A673 (cell line): ENCODE measurements around the gene LRP1B. TPM values are rescaled to one million over a fixed set of nuclear protein-coding genes. Genes with fewer than 3 reads are reported as not detected.
"Not testable (repeated sequence)": the region's sequence is repeated elsewhere in the genome, so short reads cannot be mapped to it uniquely, and the experiment has no call there.

Source experiments
- BruUV-seq: library from RNA; stranded (reverse); fragments of 400-500 nt; replicated peaks from 2 replicates; lab custom pipeline; 2021; lab: Mats Ljungman, UMichigan
- CTCF ChIA-PET: fragments of 300-600 bp; sonication (Branson Sonifier 250); formaldehyde crosslinking; loops from one replicate; lab custom pipeline; 2022; ENCODE audit warnings: antibody characterized with exemption; lab: Charles Lee
- POLR2A ChIA-PET: fragments of 300-600 bp; sonication (Branson Sonifier 250); formaldehyde crosslinking; loops from one replicate; lab custom pipeline; 2022; ENCODE audit warnings: antibody characterized with exemption; ENCODE audit not compliant: low non-redundant PET; lab: Charles Lee
- DNase-seq: peaks from one replicate; pipeline ENCODE4 v3.0.0-alpha.2; 2015; ENCODE audit warnings: low spot score
- H3K27ac ChIP-seq: fragments of 200-600 bp; sonication (generic); 2 replicates; pipeline ENCODE4 v1.5.1; 2016; ENCODE audit warnings: mixed run types, low read depth, mild to moderate bottlenecking, mixed read lengths, antibody characterized with exemption, low read length; ENCODE audit not compliant: poor library complexity, severe bottlenecking
- H3K27me3 ChIP-seq: fragments of 200-600 bp; sonication (generic); replicated peaks from 2 replicates; pipeline ENCODE4 v1.6.1; 2017; ENCODE audit warnings: mixed run types, low read depth, mild to moderate bottlenecking, mixed read lengths, antibody characterized with exemption, low read length; ENCODE audit not compliant: insufficient read depth, poor library complexity
- H3K36me3 ChIP-seq: fragments of 200-600 bp; sonication (generic); 2 replicates; pipeline ENCODE4 v1.6.1; 2016; ENCODE audit warnings: mixed run types, mild to moderate bottlenecking, mixed read lengths, antibody characterized with exemption, low read length; ENCODE audit not compliant: insufficient read depth, poor library complexity, severe bottlenecking
- H3K4me1 ChIP-seq: fragments of 200-600 bp; sonication (generic); 2 replicates; pipeline ENCODE4 v1.6.1; 2017; ENCODE audit warnings: mixed run types, mild to moderate bottlenecking, mixed read lengths, antibody characterized with exemption, low read length; ENCODE audit not compliant: insufficient read depth, poor library complexity, severe bottlenecking
- H3K4me3 ChIP-seq: fragments of 200-600 bp; sonication (generic); 2 replicates; pipeline ENCODE4 v1.5.1; 2016; ENCODE audit warnings: low read depth, mixed run types, mild to moderate bottlenecking, mixed read lengths, low read length; ENCODE audit not compliant: poor library complexity, severe bottlenecking
- H3K9me3 ChIP-seq: fragments of 200-600 bp; sonication (generic); 2 replicates; pipeline ENCODE4 v1.6.1; 2016; ENCODE audit warnings: mixed run types, low read depth, mild to moderate bottlenecking, mixed read lengths, antibody characterized with exemption, low read length; ENCODE audit not compliant: poor library complexity, severe bottlenecking
- EZH2 ChIP-seq: fragments of 200-600 bp; sonication (generic); IDR thresholded peaks from 2 replicates; pipeline ENCODE4 v1.6.1; 2017; ENCODE audit warnings: borderline replicate concordance, low read depth, mild to moderate bottlenecking, mixed read lengths, antibody characterized with exemption, low read length; ENCODE audit not compliant: poor library complexity, severe bottlenecking
- intact Hi-C: fragments of 100-400 bp; cut with micrococcal nuclease; formaldehyde crosslinking; loops from one replicate; pipeline ENCODE4 v1.10.0; 2022; ENCODE audit not compliant: unreplicated experiment
- total RNA-seq: library from RNA; stranded (reverse); gene quantifications from 2 replicates; pipeline ENCODE4 v1.2.3, GENCODE V29; 2021
- TF ChIP-seq, protein P1 (sequence below): fragments of 300-800, 200-600 bp; sonication (generic); conservative IDR thresholded peaks from 2 replicates; pipeline ENCODE4 v1.5.1; 2017; ENCODE audit warnings: low read depth, mild to moderate bottlenecking, antibody characterized with exemption, low read length, moderate library complexity, mixed read lengths

LRP1B gene
- total RNA-seq, 1 experiment from 2014 or later = 9.9 TPM

DNA sequence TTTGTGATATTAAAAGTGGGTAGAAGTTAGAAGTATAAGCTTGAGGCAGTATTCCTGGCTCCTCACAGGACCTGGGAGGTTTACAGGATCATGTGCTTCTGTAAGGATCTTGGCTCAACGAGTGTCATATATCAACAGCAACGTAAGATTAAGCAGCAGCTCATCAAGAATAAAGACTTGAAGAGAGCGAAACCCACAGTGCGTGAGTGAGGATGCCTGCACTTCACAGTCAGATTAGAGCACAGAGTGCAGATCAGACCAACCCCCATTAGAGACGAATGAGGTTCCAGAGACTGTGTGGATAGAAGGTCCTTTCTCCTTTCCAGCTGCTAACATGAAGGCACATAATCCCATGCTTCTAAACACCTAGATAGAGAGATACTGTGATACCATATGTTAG, 1693.9 kb downstream of the LRP1B start:
- Histone ChIP-seq H3K9me3 (no peaks in the 10 kb centered on the region), H3K27ac (no peak overlapping the region), H3K4me1 (peaks cover 31% of the 10 kb centered on the region), H3K4me3 (no peak overlapping the region), H3K36me3 (no peaks in the 10 kb centered on the region), H3K27me3 (no peaks in the 10 kb centered on the region)
- no peak for DNase-seq
- CTCF ChIA-PET = no interaction called here
- POLR2A ChIA-PET = no interaction called here
- TF ChIP-seq EZH2 = no peak
- no TSS peak for BruUV-seq
- intact Hi-C loops = no loop called here

DNA sequence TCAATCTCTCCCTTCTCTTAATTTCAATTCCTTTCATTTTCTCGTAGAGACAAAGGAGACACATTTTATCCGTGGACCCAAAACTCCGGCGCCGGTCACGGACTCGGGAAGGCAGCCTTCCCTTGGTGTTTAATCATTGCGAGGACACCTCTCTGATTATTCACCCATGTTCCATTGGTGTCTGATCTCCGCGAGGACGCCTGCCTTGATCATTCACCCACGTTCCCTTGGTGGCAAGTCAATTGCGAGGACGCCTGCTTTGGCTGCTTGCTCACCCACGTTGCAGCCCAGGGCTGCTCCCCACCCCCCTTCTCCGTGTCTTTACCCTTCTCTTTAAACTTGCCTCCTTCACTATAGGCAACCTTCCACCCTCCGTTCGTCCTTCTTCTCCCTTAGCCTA, 1703.8 kb downstream of the LRP1B start:
- H3K4me1 ChIP-seq, intact Hi-C loops, H3K27me3 ChIP-seq, H3K27ac ChIP-seq, DNase-seq, H3K9me3 ChIP-seq, H3K4me3 ChIP-seq, CTCF ChIA-PET, POLR2A ChIA-PET, BruUV-seq, H3K36me3 ChIP-seq: not testable (repeated sequence)

GRCh38 chr2:140424471-140424870, 1706.3 kb downstream of the LRP1B start:
- TF ChIP-seq, protein P1, sequence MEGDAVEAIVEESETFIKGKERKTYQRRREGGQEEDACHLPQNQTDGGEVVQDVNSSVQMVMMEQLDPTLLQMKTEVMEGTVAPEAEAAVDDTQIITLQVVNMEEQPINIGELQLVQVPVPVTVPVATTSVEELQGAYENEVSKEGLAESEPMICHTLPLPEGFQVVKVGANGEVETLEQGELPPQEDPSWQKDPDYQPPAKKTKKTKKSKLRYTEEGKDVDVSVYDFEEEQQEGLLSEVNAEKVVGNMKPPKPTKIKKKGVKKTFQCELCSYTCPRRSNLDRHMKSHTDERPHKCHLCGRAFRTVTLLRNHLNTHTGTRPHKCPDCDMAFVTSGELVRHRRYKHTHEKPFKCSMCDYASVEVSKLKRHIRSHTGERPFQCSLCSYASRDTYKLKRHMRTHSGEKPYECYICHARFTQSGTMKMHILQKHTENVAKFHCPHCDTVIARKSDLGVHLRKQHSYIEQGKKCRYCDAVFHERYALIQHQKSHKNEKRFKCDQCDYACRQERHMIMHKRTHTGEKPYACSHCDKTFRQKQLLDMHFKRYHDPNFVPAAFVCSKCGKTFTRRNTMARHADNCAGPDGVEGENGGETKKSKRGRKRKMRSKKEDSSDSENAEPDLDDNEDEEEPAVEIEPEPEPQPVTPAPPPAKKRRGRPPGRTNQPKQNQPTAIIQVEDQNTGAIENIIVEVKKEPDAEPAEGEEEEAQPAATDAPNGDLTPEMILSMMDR = no peak
- no peak for TF ChIP-seq EZH2
- no peaks in the 10 kb centered on the region for H3K36me3 ChIP-seq
- ChIA-PET POLR2A (no interaction called here), CTCF (no interaction called here)
- no peak for DNase-seq
- no peak overlapping the region for H3K27ac ChIP-seq
- H3K9me3 ChIP-seq = no peaks in the 10 kb centered on the region
- no peak overlapping the region for H3K4me3 ChIP-seq
- intact Hi-C loops = no loop called here
- no peaks in the 10 kb centered on the region for H3K4me1 ChIP-seq
- BruUV-seq = no TSS peak
- no peaks in the 10 kb centered on the region for H3K27me3 ChIP-seq

DNA sequence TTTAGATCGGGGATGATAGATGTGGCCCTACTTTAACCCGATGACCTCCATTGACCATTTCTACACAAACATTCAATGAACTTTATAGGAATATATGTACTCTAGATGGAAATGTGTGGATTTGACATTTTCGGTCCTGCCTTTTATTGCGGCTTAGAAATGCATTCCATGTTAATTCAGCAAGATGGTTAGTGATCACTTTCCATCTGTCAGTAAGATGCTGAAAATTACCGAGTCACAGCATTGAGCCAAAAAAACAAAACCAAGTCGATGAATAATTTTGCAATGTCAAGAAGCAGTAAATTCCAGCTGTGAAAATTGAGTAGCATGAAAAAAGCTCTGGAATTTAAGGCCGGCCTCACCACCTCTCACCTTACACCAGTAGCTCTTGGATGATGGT, 1708.1 kb downstream of the LRP1B start:
- DNase-seq = no peak
- H3K27me3 ChIP-seq = no peaks in the 10 kb centered on the region
- no peak overlapping the region for H3K27ac ChIP-seq
- POLR2A ChIA-PET = no interaction called here
- no TSS peak for BruUV-seq
- intact Hi-C loops = no loop called here
- H3K4me1 ChIP-seq = no peaks in the 10 kb centered on the region
- H3K36me3 ChIP-seq = no peaks in the 10 kb centered on the region
- H3K4me3 ChIP-seq = no peak overlapping the region
- H3K9me3 ChIP-seq = no peaks in the 10 kb centered on the region
- CTCF ChIA-PET = no interaction called here
- TF ChIP-seq, protein P1 = no peak
- TF ChIP-seq EZH2 = no peak
